DND-41 (cell line): ENCODE measurements around the gene TMSB10.

ENCODE experiments used
- ATAC-seq: fragments of 200-7000 bp; cut with Tn5 transposase; 3 replicates; pipeline ENCODE4 v1.9.1; 2021; ENCODE audit warnings: low read depth; ENCODE audit not compliant: insufficient read depth
- DNase-seq: peaks from one replicate; pipeline ENCODE4 v3.0.0-alpha.2; 2020
- H2AFZ ChIP-seq: 2 replicates; pipeline ENCODE4 v1.6.0; 2012; ENCODE audit warnings: low read depth, low read length
- H3K27ac ChIP-seq: 2 replicates; pipeline ENCODE4 v1.5.1; 2012; ENCODE audit warnings: low read length, inconsistent platforms
- H3K27me3 ChIP-seq: fragments of 200-600 bp; sonication (generic); 2 replicates; pipeline ENCODE4 v1.6.0; 2012; ENCODE audit warnings: low read length, mild to moderate bottlenecking, inconsistent platforms; ENCODE audit not compliant: insufficient read depth, poor library complexity
- H3K36me3 ChIP-seq: 2 replicates; pipeline ENCODE4 v1.5.1; 2012; ENCODE audit warnings: low read length, inconsistent platforms; ENCODE audit not compliant: insufficient read depth
- H3K4me1 ChIP-seq: 2 replicates; pipeline ENCODE4 v1.5.1; 2012; ENCODE audit warnings: mild to moderate bottlenecking, low read length; ENCODE audit not compliant: insufficient read depth
- H3K4me2 ChIP-seq: 2 replicates; pipeline ENCODE4 v1.6.0; 2012; ENCODE audit warnings: mild to moderate bottlenecking, moderate library complexity, low read length, inconsistent platforms; ENCODE audit not compliant: insufficient read depth
- H3K4me3 ChIP-seq, 2 experiments: fragments of 200-600 bp in 1 of 2; shearing (Covaris generic) in 1 of 2; 2 replicates each; pipeline ENCODE4 v1.5.1; 2012 to 2016; ENCODE audit warnings: inconsistent platforms in 2 of 2, low read length in 2 of 2, mild to moderate bottlenecking in 2 of 2, low read depth in 1 of 2, moderate library complexity in 1 of 2
- H3K79me2 ChIP-seq: 2 replicates; pipeline ENCODE4 v1.6.0; 2012; ENCODE audit warnings: low read length, inconsistent platforms; ENCODE audit not compliant: insufficient read depth
- H3K9ac ChIP-seq: 2 replicates; pipeline ENCODE4 v1.6.0; 2012; ENCODE audit warnings: low read depth, mild to moderate bottlenecking, inconsistent platforms, low read length, moderate library complexity
- H3K9me3 ChIP-seq: 2 replicates; pipeline ENCODE4 v1.5.1; 2012; ENCODE audit warnings: low read length, moderate library complexity, mild to moderate bottlenecking, inconsistent platforms; ENCODE audit not compliant: insufficient read depth, severe bottlenecking
- H4K20me1 ChIP-seq: 2 replicates; pipeline ENCODE4 v1.6.0; 2012; ENCODE audit warnings: low read length; ENCODE audit not compliant: insufficient read depth
- CTCF ChIP-seq: IDR thresholded peaks from 2 replicates; pipeline ENCODE4 v1.5.1; 2012; ENCODE audit warnings: borderline replicate concordance, low read length, moderate library complexity, mild to moderate bottlenecking; ENCODE audit not compliant: poor library complexity, severe bottlenecking; ENCODE audit errors: extremely low read depth
- EZH2 ChIP-seq: IDR thresholded peaks from 3 replicates; pipeline ENCODE4 v1.6.1; 2012; ENCODE audit warnings: borderline replicate concordance, low read depth, mild to moderate bottlenecking, moderate library complexity, low read length, inconsistent platforms; ENCODE audit not compliant: severe bottlenecking

TMSB10 gene

GRCh38 chr2:84882775-84883550 is 22.5 kb upstream of the TMSB10 start:
- ATAC-seq (no peak), DNase-seq (no peak)
- H3K36me3 ChIP-seq = no peaks in the 10 kb centered on the region
- H3K27ac ChIP-seq = no peak overlapping the region
- H2AFZ ChIP-seq = no peak overlapping the region
- H3K4me1 ChIP-seq = peaks cover 18% of the 10 kb centered on the region
- H3K9ac ChIP-seq = no peak overlapping the region
- H3K27me3 ChIP-seq = peaks cover 35% of the 10 kb centered on the region
- H3K4me3 ChIP-seq = no peak overlapping the region
- H3K9me3 ChIP-seq = no peaks in the 10 kb centered on the region
- H3K79me2 ChIP-seq = no peaks in the 10 kb centered on the region
- no peak for TF ChIP-seq CTCF
- TF ChIP-seq EZH2 = no peak
- no peak overlapping the region for H3K4me2 ChIP-seq
- no peaks in the 10 kb centered on the region for H4K20me1 ChIP-seq

GRCh38 chr2:84884449-84884848 is 21.0 kb upstream of the TMSB10 start:
- Histone ChIP-seq H3K27me3 (peaks cover 33% of the 10 kb centered on the region), H3K4me1 (peaks cover 32% of the 10 kb centered on the region), H3K9me3 (no peaks in the 10 kb centered on the region), H3K27ac (no peak overlapping the region), H3K79me2 (no peaks in the 10 kb centered on the region), H4K20me1 (no peaks in the 10 kb centered on the region), H2AFZ (no peak overlapping the region), H3K9ac (no peak overlapping the region), H3K4me2 (no peak overlapping the region), H3K36me3 (no peaks in the 10 kb centered on the region), H3K4me3 (no peak overlapping the region)
- ATAC-seq (no peak), DNase-seq (no peak)
- no peak for TF ChIP-seq CTCF
- no peak for TF ChIP-seq EZH2

- Histone ChIP-seq H3K4me1 (peaks cover 36% of the 10 kb centered on the region), H3K36me3 (no peaks in the 10 kb centered on the region), H3K27ac (no peak overlapping the region), H3K9ac (no peak overlapping the region), H4K20me1 (no peaks in the 10 kb centered on the region), H2AFZ (no peak overlapping the region), H3K9me3 (no peaks in the 10 kb centered on the region), H3K4me3 (no peak overlapping the region), H3K27me3 (peaks cover 28% of the 10 kb centered on the region), H3K4me2 (no peak overlapping the region), H3K79me2 (no peaks in the 10 kb centered on the region)
- no peak for ATAC-seq
- no peak for DNase-seq
- TF ChIP-seq CTCF (no peak), EZH2 (no peak)
Measured at GRCh38 chr2:84885111-84885510, 20.3 kb upstream of the TMSB10 start.
